GM18502 (cell line): ENCODE measurements around the gene RAB20.
"Not testable (repeated sequence)": the region's sequence is repeated elsewhere in the genome, so short reads cannot be mapped to it uniquely, and the experiment has no call there.

Experiments used
- ATAC-seq: cut with Tn5 transposase; IDR thresholded peaks from one replicate; pipeline ENCODE4 v1.9.1; 2021; ENCODE audit warnings: mild to moderate bottlenecking; ENCODE audit not compliant: unreplicated experiment, poor library complexity

The RAB20 gene

DNA sequence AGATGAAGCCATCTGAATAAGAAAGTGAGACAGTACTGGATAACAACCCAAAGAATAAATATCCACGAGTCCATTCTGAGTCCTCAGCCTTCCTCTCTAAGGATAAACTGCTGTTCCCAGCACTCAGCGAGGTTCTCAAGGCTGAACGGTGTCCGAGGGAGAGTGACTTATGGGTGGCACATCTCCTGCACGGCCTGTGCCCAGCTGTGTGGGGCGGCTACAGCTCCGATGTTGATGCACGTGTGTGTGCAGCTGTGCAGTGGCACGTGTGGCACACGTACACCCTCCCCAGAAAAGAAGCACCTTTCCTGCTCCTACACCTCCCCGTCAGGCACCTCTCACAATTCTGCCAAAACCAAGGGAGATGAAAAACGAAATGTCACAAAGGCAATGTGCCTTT lies 45.0 kb downstream of the RAB20 start:
- no peak for ATAC-seq

DNA sequence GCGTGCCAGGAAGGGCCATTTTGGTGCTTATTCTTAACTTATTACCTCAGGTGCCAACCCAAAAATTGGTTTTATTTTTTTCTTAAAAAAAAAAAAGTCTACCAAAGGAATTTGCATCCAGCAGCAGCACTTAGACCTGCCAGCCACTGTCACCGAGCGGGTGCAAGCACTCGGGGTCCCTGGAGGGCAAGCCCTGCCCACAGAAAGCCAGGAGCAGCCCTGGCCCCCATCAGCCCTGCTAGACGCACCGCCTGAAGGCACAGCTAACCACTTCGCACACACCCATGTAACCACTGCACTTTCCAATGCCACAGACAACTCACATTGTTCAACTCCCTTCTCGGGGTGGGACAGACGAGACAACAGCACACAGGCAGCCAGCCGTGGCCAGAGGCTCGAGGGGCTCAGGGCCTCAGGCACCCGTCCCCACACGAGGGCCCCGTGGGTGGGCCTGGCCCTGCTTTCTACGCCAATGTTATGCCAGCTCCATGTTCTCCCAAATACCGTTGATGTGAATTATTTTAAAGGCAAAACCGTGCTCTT lies 49.3 kb downstream of the RAB20 start:
- no peak for ATAC-seq

DNA sequence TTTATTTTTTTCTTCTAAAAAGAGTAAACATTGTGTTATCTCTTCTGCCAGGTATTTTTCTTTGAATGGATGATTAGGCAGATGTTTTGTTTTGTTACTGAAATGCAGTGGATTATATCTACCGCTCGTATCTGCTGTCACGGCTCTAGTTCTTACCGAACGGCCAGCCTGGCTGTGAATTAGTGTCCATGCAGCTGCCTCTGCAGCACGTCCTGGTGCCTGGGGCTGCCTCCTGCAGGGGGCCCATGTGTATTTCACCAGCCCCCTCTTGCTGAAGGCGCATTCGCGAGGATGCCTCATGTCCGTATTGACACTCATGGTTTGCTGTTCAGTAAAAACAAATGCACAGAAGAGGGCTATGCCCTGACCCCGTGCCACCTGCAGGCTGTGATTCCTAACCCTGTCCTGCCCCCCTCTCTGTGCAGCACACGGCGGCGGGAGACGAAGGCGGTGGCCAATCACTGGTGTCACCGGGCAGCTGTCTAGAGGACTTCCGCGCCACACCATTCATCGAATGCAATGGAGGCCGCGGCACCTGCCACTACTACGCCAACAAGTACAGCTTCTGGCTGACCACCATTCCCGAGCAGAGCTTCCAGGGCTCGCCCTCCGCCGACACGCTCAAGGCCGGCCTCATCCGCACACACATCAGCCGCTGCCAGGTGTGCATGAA lies 49.9 kb downstream of the RAB20 start:
- no peak for ATAC-seq

DNA sequence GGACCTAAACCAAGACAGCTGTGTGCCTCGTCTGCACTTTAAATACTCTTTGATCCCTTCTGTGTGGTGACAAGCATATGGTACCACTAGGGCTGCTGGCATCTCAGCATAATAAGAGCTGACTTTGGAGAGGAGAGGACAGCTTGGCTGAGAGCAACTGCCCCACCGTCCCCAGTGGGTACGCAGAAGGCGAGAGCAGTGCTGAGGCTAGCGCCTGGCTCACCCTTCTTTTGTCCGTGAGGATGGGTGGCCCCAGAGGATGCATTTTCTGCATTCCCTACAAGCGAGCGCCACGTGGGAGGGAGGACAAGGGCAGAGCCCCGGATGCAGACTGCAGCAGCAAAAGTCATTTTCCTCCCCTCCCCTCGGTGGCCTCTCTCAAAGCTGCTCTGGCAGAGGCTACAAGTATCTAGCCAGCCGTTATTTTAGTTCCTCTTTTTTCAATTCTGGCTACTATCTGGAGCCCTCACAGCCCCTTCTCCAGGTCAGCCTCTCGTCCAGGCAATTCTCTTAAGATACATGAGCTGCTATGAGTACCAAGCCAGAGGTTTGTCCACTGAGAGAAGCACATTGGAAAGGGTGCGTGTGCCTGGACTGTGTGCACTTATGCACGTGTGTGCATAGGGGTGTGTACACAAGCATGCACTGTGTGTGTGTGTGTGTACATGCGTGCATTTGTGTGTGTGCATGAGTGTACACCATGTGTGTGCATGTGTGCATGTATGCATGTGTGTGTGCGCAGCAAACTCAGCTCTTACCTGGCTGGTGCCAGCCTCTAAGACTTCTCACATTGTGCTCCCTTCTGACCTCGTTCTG lies 51.3 kb downstream of the RAB20 start:
- ATAC-seq, result peak; percentile 74

DNA sequence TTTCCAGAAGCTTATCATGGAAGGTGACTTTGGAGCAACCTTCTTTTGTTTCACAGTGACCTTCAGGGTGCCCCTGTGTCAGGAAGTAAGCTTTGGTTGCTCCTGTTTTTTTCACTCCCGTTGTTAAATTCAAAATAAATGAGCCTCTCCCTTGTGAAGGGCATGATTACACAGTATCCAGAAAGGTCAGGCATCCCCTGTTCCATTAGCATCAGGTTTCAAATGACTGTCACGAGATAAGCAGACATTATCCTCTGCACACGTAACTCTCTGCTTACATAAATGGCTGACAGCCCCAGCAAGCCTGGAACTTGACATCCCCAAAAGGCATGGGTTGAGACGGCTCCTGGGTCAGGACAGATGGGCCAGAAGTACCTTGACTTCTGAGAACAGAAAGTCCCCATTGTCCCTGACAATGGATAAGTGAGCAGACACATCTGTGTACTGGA lies 52.0 kb downstream of the RAB20 start:
- no peak for ATAC-seq

DNA sequence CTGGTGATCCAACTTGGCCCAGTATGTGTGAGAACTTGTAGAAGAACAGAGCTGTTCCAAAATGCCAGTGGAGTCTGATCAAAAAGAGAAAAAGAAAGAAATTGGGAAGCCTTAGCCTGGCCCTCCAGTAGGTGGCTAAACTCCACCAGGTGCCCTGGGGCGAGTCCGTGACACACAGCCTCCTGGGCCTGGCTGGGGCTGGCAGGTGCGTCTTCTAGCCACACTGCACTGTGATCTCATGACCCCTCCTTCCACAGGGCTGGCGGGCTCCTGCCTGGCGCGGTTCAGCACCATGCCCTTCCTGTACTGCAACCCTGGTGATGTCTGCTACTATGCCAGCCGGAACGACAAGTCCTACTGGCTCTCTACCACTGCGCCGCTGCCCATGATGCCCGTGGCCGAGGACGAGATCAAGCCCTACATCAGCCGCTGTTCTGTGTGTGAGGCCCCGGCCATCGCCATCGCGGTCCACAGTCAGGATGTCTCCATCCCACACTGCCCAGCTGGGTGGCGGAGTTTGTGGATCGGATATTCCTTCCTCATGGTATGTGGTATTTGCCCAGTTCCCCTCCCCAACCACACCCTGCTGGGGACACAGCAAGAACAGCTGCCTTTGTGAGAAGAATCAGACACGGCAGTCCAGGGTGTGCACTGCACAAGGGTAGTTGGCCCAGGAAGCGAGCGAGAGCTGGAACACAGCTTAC lies 53.7 kb downstream of the RAB20 start:
- no peak for ATAC-seq

DNA sequence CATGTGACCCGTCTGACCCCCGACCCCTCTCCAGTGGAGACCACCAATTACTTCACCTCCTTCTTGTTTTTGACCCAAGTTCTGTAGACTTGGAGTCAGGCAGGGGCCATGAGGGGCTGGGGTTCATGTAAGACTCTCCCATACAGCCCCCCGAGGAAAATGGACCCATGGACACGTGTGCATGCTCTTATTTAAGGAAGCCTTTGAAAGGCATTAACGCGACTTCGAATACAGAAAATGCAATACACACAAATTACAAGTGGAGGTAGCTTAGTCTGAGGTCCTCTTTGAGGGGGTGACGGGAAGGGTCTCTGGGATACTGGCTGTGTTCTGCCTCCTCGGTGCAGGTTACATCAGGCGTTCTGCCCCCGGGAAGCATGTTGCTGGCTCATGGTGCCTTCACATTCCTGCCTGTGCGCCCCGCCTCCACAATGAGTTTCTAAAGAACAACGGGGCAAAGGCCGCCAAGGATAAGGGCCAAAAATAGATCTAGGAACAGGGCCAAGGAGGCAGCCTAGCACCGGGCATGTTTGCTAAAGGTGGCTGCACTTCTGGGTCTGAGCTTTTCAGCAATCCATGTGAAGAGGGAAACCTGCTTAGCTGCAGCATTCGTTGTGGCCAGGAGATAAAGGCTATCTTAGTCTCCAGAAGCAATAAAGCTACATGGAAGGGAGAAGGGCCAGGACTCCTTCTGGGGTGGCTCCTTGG lies 54.5 kb downstream of the RAB20 start:
- no peak for ATAC-seq

DNA sequence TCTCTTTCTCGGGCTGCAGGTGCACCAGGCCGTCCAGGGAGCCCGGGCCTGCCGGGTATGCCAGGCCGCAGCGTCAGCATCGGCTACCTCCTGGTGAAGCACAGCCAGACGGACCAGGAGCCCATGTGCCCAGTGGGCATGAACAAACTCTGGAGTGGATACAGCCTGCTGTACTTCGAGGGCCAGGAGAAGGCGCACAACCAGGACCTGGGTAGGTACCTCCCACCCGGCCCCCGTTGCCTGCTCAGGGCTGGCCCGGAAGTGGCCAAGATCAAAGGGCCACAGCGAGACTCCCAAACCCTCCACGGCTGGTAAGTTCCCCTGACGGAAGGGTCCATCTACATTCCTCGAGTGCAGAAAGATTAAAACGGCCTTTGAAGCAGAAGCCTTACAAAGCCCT lies 55.1 kb downstream of the RAB20 start:
- ATAC-seq, result no peak

DNA sequence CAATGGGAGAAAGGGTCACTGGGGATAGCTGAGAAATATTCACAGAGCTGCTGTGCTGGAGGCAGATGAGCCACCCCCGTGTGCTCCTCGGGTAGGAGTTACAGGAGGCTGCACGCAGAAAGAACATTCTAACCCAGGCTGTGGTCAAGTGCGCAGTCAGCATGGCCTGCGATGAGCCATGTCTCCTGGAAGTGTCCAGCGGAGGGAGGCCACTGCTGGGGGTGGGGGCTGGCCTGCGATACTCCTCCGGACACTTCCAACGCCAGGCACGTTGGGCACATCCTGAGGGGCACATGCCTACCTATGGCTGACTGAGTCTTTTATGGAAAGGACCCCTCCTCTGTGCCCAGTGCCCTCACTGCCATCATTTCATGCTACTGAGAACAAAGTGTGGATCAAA lies 55.9 kb downstream of the RAB20 start:
- no peak for ATAC-seq

DNA sequence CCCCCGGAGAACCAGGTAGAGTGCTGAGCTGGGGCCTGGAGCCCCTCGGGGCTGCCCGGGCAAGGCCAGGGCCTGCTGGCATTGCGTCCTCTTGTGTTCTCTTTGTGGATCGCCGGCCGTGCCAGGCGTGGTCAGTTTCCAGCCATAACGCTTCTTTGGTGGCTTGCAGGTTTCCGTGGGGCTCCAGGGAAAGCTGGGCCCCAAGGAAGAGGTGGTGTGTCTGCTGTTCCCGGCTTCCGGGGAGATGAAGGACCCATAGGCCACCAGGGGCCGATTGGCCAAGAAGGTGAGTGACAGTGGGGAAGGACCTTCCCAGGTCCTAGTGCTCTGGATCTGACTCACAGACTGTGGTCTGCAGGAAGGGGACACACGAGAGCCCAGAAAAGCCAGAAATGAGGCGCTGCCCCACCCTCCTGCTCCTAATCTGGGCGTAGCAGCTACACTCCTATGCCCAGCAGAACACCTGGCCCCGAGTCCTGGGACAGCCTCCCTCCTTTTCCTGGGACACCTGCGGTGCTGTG lies 57.5 kb downstream of the RAB20 start:
- no peak for ATAC-seq

DNA sequence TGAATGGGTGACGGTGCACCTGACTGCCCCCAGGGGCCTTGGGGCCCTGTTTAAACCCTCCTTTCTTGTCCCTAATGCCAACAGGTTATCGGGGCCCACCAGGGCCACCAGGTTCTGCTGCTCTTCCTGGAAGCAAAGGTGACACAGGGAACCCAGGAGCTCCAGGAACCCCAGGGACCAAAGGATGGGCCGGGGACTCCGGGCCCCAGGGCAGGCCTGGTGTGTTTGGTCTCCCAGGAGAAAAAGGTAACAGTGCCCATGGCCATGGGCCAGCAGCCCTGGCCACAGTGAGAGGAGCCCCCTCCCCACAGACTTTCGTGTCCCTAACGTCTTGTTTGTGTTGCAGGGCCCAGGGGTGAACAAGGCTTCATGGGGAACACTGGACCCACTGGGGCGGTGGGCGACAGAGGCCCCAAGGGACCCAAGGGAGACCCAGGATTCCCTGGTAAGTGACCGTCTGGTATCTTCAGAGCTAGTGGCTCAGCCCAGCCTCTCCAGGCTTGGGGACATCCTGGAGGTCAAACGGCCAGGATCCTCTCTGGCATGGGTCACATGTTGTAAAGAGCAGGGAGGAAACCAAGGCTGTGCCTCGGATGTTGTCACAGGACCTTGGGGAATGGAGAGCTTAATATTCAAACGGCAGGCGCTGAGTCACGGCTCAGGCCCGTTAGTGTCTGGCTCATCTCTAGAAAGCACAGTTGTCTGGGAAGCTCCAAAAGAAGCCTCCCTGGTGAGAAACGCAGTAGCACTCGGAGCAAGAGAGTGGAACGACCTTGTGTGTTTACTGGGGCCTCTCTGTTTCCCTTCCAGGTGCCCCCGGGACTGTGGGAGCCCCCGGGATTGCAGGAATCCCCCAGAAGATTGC lies 58.3 kb downstream of the RAB20 start:
- no peak for ATAC-seq

DNA sequence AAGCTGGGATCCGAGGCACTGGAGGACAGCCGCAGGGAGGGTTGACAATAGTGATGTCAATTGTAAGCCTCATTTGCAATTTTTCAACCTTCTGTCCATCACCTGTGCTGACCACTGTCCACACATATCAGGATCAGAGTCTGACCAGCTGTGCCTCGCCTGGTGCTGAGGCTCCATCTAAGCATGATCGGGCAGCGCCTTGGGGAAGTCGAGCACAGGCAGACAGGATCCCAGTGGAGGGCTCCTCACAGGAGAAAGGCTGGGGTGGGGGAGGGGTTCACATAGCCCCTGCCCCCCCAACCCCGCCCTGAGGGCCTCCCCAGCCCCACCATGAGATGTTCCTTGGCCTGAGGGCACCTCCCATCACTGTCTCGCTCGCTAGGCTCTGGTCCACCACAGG lies 60.3 kb downstream of the RAB20 start:
- ATAC-seq, result no peak

DNA sequence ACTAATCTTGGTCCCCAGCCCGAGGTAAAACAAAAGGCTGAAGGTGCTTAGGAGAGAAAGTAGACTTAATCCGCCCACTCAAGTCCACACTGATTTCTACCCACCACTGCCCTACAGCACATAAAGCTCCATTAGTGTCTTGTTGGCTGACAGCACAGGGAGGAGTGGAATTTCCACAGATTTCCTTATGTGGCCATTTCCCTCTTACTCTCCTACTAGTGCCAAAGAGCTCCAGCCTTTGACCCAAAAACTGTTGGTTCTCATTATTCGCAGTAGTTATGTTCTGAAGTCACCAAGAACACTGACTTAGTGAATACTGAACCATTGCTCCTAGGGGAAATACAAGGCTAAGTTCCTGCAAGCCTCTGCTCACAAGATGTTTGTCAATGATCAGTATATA lies 61.2 kb downstream of the RAB20 start:
- ATAC-seq, result no peak

DNA sequence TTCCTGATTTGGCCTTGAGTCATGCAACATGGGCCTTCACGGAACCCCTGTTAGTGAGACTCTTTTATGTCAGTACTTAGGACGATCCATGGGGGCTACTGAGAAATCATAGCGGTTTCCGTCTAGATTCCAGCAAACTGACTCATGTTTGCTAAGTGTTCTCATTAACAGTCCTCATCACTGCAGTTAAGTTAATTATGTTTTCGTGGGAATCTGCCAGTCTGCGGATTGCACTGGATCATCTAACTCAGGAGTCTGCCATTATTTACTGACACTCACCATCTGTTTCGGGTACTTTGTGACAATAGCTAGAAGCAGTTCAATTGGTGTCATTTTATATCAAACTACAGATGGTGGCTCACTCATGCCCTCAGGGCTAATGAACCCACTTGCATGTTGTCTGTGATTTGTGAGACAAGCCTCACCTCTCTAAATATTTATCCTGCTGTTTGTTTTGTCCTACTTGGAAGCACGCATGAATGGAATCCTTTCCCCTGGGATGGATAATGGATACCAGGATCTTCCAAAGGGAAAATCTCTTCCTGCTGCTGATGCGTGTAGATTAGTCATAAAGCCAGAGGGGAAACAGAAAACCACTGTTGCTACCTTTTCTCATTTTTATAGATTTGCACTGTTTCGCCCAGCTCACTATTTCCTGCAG lies 61.8 kb downstream of the RAB20 start:
- ATAC-seq, result no peak

DNA sequence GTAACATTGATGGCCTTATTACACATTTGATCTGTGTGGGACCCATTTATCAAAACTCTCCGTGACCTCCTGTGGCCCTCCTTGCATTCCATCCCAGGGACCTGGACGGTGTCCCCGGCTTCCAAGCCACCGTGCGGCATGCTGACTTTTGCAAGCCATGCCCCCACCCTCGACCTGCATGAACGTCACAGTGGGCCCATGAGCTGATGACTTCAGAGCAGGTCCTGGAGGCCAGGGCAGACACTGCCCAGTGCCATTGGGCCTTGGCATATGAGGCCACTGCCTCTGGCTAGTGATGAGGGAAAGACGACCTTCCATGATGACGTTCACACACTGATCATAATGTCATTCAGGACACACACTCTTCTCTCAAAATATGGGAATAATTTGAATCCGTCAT lies 62.8 kb downstream of the RAB20 start:
- no peak for ATAC-seq

DNA sequence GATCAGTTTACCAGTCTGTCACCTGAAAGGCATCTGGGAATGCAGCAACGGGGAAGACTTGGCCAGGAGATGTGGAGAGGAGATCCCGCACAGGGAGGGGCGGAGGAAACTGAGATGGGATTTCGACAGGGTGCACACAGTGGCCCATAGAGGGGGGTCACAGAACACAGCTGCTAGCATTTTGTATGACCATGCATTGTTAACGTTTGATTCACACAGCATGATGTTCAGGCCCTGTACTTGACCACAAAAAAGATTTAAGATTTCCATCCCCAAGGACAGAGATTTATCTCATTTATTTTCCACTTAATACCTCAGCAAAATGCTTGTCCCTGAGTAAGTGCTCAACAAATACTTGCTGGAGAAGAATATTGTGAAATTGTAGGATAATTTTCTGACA lies 63.2 kb downstream of the RAB20 start:
- no peak for ATAC-seq

DNA sequence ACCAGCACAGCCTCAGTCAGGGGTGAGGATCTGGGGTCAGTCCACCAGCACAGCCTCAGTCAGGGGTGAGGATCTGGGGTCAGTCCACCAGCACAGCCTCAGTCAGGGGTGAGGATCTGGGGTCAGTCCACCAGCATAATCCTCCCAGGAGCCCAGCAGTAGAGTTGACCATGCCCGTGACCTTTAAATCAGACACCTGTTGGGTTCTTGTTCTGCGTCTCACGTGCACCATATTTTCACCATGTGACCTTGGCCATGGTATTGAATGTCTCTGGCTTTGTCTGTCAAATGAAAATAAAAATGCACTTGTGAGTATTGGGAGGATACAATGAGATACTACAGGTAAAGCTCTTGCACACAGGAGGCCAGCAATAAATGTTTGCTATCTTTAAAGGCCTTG lies 63.6 kb downstream of the RAB20 start:
- ATAC-seq, result not testable (repeated sequence)

DNA sequence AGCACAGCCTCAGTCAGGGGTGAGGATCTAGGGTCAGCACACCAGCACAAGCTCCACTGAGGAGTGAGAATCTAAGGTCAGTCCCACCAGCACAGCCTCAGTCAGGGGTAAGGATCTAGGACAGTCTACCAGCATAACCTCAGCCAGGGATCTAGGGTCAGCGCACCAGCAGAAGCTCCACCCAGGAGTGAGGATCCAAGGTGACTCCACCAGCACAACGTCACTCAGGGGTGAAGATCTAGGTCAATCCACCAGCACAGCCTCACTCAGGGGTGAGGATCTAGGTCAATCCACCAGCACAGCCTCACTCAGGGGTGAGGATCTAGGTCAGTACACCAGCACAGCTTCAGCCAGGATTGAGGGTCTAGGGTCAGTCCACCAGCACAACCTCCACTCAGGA lies 64.5 kb downstream of the RAB20 start:
- no peak for ATAC-seq

DNA sequence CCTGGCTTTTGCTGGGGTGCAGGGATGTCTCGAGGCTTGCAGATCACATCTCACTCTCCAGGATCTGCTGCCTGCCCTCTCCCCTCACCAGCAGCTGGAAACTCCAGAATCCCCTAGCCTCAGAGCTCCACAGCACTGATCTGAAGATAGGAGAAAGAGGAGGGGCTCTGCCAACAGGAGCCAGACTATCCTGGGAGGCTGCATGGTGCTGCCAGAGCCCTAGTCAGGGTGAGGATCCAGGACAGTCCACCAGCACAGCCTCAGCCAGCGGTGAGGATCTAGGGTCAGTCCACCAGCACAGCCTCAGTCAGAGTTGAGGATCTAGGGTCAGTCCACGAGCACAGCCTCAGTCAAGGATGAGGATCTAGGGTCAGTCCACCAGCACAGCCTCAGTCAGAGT lies 65.2 kb downstream of the RAB20 start:
- ATAC-seq, result no peak
